Measurements from ENCODE around the gene PLEKHG1. TPM values are rescaled to one million over a fixed set of nuclear protein-coding genes. Genes with fewer than 3 reads are reported as not detected.

PLEKHG1 gene
- polyA plus RNA-seq, 2 of the 4 experiments (the other 2 are of a cell fraction), result 0.17 to 0.93 TPM

- no peak for ATAC-seq
Measured at GRCh38 chr6:150615967-150616366, 16.3 kb downstream of the PLEKHG1 start.

GRCh38 chr6:150616586-150616985 is 16.9 kb downstream of the PLEKHG1 start:
- ChIA-PET CTCF (no interaction called here), POLR2A (no interaction called here)

More at GRCh38 chr6:150615967-150616366, 16.3 kb downstream of the PLEKHG1 start:
- Histone ChIP-seq H3K4me3 (no peak overlapping the region), H3K9me3 (no peaks in the 10 kb centered on the region), H3K4me1 (no peaks in the 10 kb centered on the region), H3K4me2 (no peak overlapping the region), H3K27ac (no peak overlapping the region)
- TF ChIP-seq ZSCAN20 (CRISPR knock-in tag; IDR thresholded peaks at IDR 0.05) (no peak), SREBF2 (IDR thresholded peaks at IDR 0.05) (no peak)
- FAIRE-seq, result no peak
- POLR2A ChIA-PET, result no interaction called here
- CTCF ChIA-PET, result interaction anchor here (0.8 kb wide), 1 partner anchor 199 kb away, joined by 3 read pairs; no protein-coding TSS in a partner anchor
- no peak for DNase-seq (ENCODE audit: low read depth in 1 of 2, low spot score in 1 of 2)

GRCh38 chr6:150617062-150617461 is 17.4 kb downstream of the PLEKHG1 start:
- ATAC-seq (no peak), FAIRE-seq (no peak), DNase-seq (ENCODE audit: low read depth in 1 of 2, low spot score in 1 of 2) (no peak)
- Histone ChIP-seq H3K4me3 (no peak overlapping the region), H3K4me1 (no peaks in the 10 kb centered on the region), H3K4me2 (no peak overlapping the region), H3K27ac (no peak overlapping the region), H3K9me3 (no peaks in the 10 kb centered on the region)
- ChIA-PET CTCF (no interaction called here), POLR2A (no interaction called here)
- 29% methylated on average over 3 of the region's 3 CpGs for WGBS (ENCODE audit: missing lambda C conversion rate)
- no peak for TF ChIP-seq CBX2 (IDR thresholded peaks at IDR 0.05; ENCODE audit: borderline replicate concordance, low read depth)
- TF ChIP-seq POLR2A (IDR thresholded peaks at IDR 0.05; ENCODE audit: low read length), result no peak
- TF ChIP-seq FOSL2 (IDR thresholded peaks at IDR 0.05), result no peak
- no peak for TF ChIP-seq FOSL2 (CRISPR knock-in tag; IDR thresholded peaks at IDR 0.05)
- no peak for TF ChIP-seq RNF2 (IDR thresholded peaks at IDR 0.05; ENCODE audit: borderline replicate concordance, low read depth)
- no peak for TF ChIP-seq RCOR1 (IDR thresholded peaks at IDR 0.05; ENCODE audit: low read depth, low read length)
- no peak for TF ChIP-seq MAX (IDR thresholded peaks at IDR 0.05)
- no peak for TF ChIP-seq BCL3 (IDR thresholded peaks at IDR 0.05)
- TF ChIP-seq HOXB5 (CRISPR knock-in tag; IDR thresholded peaks at IDR 0.05), result no peak
- no peak for TF ChIP-seq PHF8 (IDR thresholded peaks at IDR 0.05; ENCODE audit: borderline replicate concordance, low read depth)
- TF ChIP-seq RARB (CRISPR knock-in tag; IDR thresholded peaks at IDR 0.05), result no peak
- TF ChIP-seq CEBPB (IDR thresholded peaks at IDR 0.05), result no peak
- no peak for TF ChIP-seq MAFK (IDR thresholded peaks at IDR 0.05; ENCODE audit: partially characterized antibody)
- TF ChIP-seq ELK1 (IDR thresholded peaks at IDR 0.05; ENCODE audit: low read depth, low read length), result no peak
- no peak for TF ChIP-seq JUNB (IDR thresholded peaks at IDR 0.05)
- TF ChIP-seq HDAC2 (IDR thresholded peaks at IDR 0.05), result no peak
- TF ChIP-seq HEYL (CRISPR knock-in tag; IDR thresholded peaks at IDR 0.05), result no peak

More at GRCh38 chr6:150616586-150616985, 16.9 kb downstream of the PLEKHG1 start:
- H3K4me1 ChIP-seq, result no peaks in the 10 kb centered on the region
- no peak overlapping the region for H3K4me3 ChIP-seq
- H3K4me2 ChIP-seq, result no peak overlapping the region
- DNase-seq (ENCODE audit: low read depth in 1 of 2, low spot score in 1 of 2) (no peak), FAIRE-seq (no peak), ATAC-seq (no peak)
- TF ChIP-seq ATOH8 (CRISPR knock-in tag; IDR thresholded peaks at IDR 0.05; ENCODE audit: low read depth) (no peak), POLR2AphosphoS2 (conservative IDR thresholded peaks at IDR 0.05; ENCODE audit: low read length) (no peak), NPAS2 (CRISPR knock-in tag; IDR thresholded peaks at IDR 0.05; ENCODE audit: borderline replicate concordance) (no peak), HES2 (IDR thresholded peaks at IDR 0.05) (no peak), EHF (CRISPR knock-in tag; IDR thresholded peaks at IDR 0.05) (no peak), KDM5A (IDR thresholded peaks at IDR 0.05) (no peak), MAZ (IDR thresholded peaks at IDR 0.05; ENCODE audit: borderline replicate concordance, low read depth, low read length) (no peak), EP300 (IDR thresholded peaks at IDR 0.05) (no peak), RFX5 (IDR thresholded peaks at IDR 0.05) (no peak), ZC3H11A (IDR thresholded peaks at IDR 0.05) (no peak), FOSB (CRISPR knock-in tag; IDR thresholded peaks at IDR 0.05) (no peak), SMC3 (IDR thresholded peaks at IDR 0.05) (no peak), SREBF2 (IDR thresholded peaks at IDR 0.05) (no peak), E2F6 (IDR thresholded peaks at IDR 0.05; ENCODE audit: borderline replicate concordance, low read depth) (no peak), TFCP2L1 (CRISPR knock-in tag; IDR thresholded peaks at IDR 0.05) (no peak), PHF8 (IDR thresholded peaks at IDR 0.05; ENCODE audit: borderline replicate concordance, low read depth) (no peak), MAX (IDR thresholded peaks at IDR 0.05) (no peak)
- H3K27ac ChIP-seq, result no peak overlapping the region
- no peaks in the 10 kb centered on the region for H3K9me3 ChIP-seq
- WGBS (ENCODE audit: missing lambda C conversion rate), result 5% methylated on average over 2 of the region's 2 CpGs
